ENCODE data around the gene CLK2. TPM values are rescaled to one million over a fixed set of nuclear protein-coding genes. Genes with fewer than 3 reads are reported as not detected.

CLK2 gene
- total RNA-seq, 2 donors from 2014 or later, result 26.9 to 50.7 TPM

DNA sequence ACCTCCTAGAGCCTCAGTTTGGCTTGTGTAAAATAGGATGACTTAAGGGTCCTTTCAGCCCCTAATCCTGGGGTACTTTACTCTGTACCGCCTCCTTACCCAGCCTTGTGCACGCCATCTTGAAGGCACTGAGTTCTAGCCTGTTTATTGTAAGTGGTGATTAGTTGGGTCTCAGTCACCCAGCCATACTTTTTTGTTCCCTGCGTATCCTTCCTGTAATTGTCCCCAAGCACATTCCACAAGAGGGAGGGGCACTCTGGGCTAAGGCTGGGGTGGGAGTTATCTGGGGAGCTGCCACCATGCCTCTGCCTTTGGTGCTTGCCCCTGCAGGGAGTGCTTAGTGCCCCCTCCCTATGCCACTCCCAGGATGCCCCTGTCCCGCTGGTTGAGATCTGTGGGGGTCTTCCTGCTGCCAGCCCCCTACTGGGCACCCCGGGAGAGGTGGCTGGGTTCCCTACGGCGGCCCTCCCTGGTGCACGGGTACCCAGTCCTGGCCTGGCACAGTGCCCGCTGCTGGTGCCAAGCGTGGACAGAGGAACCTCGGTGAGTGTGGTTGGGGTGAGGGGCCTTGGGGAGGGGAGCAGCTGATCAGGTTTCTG is 36.2 kb upstream of the CLK2 start:
- Histone ChIP-seq H3K27ac (peak overlapping the region; percentile 76 to 91), H3K4me3 (peak overlapping the region; percentile 89), H3K9me3 (no peaks in the 10 kb centered on the region), H3K4me1 (ENCODE audit: control insufficient read depth in 1 of 2, low read depth in 2 of 2) (peaks cover 3 to 25% of the 10 kb centered on the region in 2 donors), H3K27me3 (replicated peaks; ENCODE audit: insufficient read depth) (no peaks in the 10 kb centered on the region), H3K36me3 (peaks cover 4% of the 10 kb centered on the region)
- no peak for ATAC-seq (ENCODE audit: insufficient number of reproducible peaks, low FRiP score, low read depth)
- TF ChIP-seq, protein P1, sequence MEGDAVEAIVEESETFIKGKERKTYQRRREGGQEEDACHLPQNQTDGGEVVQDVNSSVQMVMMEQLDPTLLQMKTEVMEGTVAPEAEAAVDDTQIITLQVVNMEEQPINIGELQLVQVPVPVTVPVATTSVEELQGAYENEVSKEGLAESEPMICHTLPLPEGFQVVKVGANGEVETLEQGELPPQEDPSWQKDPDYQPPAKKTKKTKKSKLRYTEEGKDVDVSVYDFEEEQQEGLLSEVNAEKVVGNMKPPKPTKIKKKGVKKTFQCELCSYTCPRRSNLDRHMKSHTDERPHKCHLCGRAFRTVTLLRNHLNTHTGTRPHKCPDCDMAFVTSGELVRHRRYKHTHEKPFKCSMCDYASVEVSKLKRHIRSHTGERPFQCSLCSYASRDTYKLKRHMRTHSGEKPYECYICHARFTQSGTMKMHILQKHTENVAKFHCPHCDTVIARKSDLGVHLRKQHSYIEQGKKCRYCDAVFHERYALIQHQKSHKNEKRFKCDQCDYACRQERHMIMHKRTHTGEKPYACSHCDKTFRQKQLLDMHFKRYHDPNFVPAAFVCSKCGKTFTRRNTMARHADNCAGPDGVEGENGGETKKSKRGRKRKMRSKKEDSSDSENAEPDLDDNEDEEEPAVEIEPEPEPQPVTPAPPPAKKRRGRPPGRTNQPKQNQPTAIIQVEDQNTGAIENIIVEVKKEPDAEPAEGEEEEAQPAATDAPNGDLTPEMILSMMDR (IDR thresholded peaks at IDR 0.05), result no peak
- DNase-seq (ENCODE audit: low spot score), result no peak

DNA sequence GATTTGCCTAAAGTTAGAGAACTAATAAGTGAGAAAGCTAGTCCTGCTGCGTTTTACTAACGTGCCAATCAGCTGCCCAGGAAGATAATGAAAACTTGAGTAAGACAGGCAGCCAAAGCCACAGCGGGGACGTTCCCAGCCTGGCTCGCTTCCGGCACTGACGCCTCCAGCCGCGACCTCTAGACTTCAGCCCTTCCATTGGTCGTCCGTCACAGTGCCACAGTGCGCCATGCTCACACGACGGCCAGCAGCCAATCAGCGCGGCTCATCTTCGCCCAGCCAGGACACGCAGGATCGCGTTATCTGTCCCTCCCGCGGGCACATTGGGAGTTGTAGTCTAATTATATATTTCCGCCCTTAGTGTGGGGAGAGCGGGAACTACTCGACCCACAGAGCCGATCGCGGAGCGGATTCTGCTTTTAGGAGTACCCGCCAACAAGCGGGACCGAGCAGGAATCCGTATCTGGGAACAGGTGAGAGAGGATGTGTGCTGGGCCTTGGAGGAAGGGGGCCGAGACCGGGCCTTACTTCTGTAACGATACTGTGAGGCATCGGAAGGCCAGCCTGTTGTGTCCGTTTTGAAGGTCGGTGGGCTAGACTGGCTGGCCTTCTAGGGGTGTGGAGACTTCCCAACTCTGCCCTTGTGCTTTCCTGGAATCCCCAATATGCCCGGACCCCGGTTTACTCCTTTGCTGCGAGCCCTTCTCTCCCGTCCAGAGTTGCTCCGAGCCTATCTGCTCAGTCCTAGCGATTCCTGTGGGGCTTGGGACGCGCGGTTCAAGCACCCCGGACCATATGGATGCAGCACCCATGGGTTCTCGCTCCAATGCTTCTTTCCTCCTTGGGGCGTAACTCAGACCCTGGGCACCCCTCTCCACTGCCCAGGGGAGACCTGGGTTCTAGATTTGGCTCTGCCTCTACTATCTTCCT is 35.5 kb upstream of the CLK2 start, which contains the start of gene FDPS:
Gene FDPS, plus strand, starts transcription at position 374 of the 930 bp plus-strand sequence. CDS start 924 bp downstream, outside the sequence.
- H3K27ac ChIP-seq, result peak within 1 kb of the TSS; percentile 76 to 91
- no peaks in the 10 kb centered on the region for H3K9me3 ChIP-seq
- peaks cover 4% of the 10 kb centered on the region for H3K36me3 ChIP-seq
- TF ChIP-seq, protein P1 (IDR thresholded peaks at IDR 0.05), result peak; percentile 37
- ATAC-seq (ENCODE audit: insufficient number of reproducible peaks, low FRiP score, low read depth) (peak; percentile 95), DNase-seq (ENCODE audit: low spot score) (peak; percentile 94)
- H3K4me1 ChIP-seq (ENCODE audit: control insufficient read depth in 1 of 2, low read depth in 2 of 2), result peaks cover 3 to 25% of the 10 kb centered on the region in 2 donors
- peak within 1 kb of the TSS; percentile 89 for H3K4me3 ChIP-seq
- no peaks in the 10 kb centered on the region for H3K27me3 ChIP-seq (replicated peaks; ENCODE audit: insufficient read depth)

DNA sequence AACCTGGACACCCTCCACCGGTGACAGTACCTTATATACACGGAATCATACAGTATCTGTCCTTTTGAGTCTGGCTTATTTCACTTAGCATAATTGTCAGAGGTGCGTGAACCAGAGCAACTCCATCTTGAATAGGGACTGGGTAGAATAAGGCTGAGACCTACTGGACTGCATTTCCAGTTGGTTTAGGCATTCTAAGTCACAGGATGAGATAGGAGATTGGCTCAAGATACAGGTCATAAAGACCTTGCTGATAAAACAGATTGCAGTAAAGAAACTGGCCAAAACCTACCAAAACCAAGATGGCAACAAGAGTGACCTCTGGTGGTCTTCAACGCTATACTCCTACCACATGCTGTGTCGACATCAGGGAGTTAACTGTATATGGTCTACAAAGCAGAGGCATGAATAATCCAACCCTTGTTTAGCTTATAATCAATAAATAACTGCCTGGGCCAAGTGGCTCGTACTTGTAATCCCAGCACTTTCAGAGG is 34.0 kb upstream of the CLK2 start:
- TF ChIP-seq, protein P1 (IDR thresholded peaks at IDR 0.05), result peak; percentile 16
- no peaks in the 10 kb centered on the region for H3K36me3 ChIP-seq
- no peak overlapping the region for H3K4me3 ChIP-seq
- no peaks in the 10 kb centered on the region for H3K27me3 ChIP-seq (replicated peaks; ENCODE audit: insufficient read depth)
- peaks cover 3 to 25% of the 10 kb centered on the region in 2 donors for H3K4me1 ChIP-seq (ENCODE audit: control insufficient read depth in 1 of 2, low read depth in 2 of 2)
- no peak for ATAC-seq (ENCODE audit: insufficient number of reproducible peaks, low FRiP score, low read depth)
- no peak for DNase-seq (ENCODE audit: low spot score)
- H3K9me3 ChIP-seq, result no peaks in the 10 kb centered on the region
- no peak overlapping the region for H3K27ac ChIP-seq

DNA sequence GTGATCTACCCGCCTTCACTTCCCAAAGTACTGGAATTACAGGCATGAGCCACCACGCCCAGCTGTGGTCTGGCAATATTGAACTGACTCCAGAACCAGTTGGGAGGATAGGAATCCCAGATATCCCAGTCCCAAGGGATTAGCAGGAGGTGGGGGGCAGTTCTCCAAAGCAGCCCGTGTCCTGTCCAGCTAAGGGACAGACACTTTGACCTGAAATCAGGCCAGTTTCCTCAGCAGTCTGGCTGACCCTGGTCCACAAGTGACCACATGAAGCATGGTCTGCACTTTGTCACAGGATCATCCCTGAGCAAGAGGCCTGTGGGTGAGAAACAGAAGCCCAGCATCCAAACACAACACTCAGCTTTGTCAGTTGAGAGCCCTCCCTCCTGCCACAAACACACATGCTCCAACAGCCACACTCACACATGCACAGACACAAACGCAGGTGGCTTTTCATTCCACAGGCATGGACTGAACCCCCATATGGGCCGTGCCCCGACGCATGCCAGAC is 32.6 kb upstream of the CLK2 start:
- TF ChIP-seq, protein P1 (IDR thresholded peaks at IDR 0.05), result no peak
- Histone ChIP-seq H3K4me1 (ENCODE audit: control insufficient read depth in 1 of 2, low read depth in 2 of 2) (peaks cover 3 to 25% of the 10 kb centered on the region in 2 donors), H3K27me3 (replicated peaks; ENCODE audit: insufficient read depth) (no peaks in the 10 kb centered on the region), H3K4me3 (no peak overlapping the region), H3K36me3 (no peaks in the 10 kb centered on the region), H3K9me3 (no peaks in the 10 kb centered on the region), H3K27ac (no peak overlapping the region)
- no peak for DNase-seq (ENCODE audit: low spot score)
- ATAC-seq (ENCODE audit: insufficient number of reproducible peaks, low FRiP score, low read depth), result no peak
